H9 (cell line): ENCODE measurements around the gene DQX1. TPM values are rescaled to one million over a fixed set of nuclear protein-coding genes. Genes with fewer than 3 reads are reported as not detected.

ENCODE experiments used
- DNase-seq: peaks from one replicate; pipeline ENCODE4 v3.0.0-alpha.2; 2017
- H2AFZ ChIP-seq: one replicate; pipeline ENCODE4 v1.6.1; 2013; ENCODE audit warnings: mild to moderate bottlenecking, low read length, control low read depth, moderate library complexity
- H2AK5ac ChIP-seq: 2 replicates; pipeline ENCODE4 v1.6.1; 2013; ENCODE audit warnings: low read length, control low read depth, mixed read lengths; ENCODE audit not compliant: insufficient read length
- H2BK120ac ChIP-seq: one replicate; pipeline ENCODE4 v1.6.1; 2013; ENCODE audit warnings: low read depth, mild to moderate bottlenecking, low read length, control low read depth, inconsistent platforms; ENCODE audit not compliant: poor library complexity, severe bottlenecking
- H2BK12ac ChIP-seq: 2 replicates; pipeline ENCODE4 v1.6.1; 2013; ENCODE audit warnings: low read length, control low read depth, mixed read lengths, low read depth; ENCODE audit not compliant: insufficient read length
- H2BK15ac ChIP-seq: 2 replicates; pipeline ENCODE4 v1.6.1; 2013; ENCODE audit warnings: low read depth, low read length, control low read depth
- H2BK20ac ChIP-seq: one replicate; pipeline ENCODE4 v1.6.1; 2013; ENCODE audit warnings: low read depth, mild to moderate bottlenecking, low read length, control low read depth, inconsistent platforms; ENCODE audit not compliant: poor library complexity, severe bottlenecking
- H2BK5ac ChIP-seq: 2 replicates; pipeline ENCODE4 v1.6.1; 2013; ENCODE audit warnings: low read length, control low read depth, mixed read lengths; ENCODE audit not compliant: insufficient read length
- H3K14ac ChIP-seq: 2 replicates; pipeline ENCODE4 v1.6.1; 2013; ENCODE audit warnings: low read length, control low read depth; ENCODE audit not compliant: insufficient read depth
- H3K18ac ChIP-seq: 2 replicates; pipeline ENCODE4 v1.6.1; 2013; ENCODE audit warnings: low read depth, mild to moderate bottlenecking, mixed read lengths, low read length, control low read depth; ENCODE audit not compliant: insufficient read length
- H3K23ac ChIP-seq: 2 replicates; pipeline ENCODE4 v1.6.1; 2013; ENCODE audit warnings: low read length, control low read depth, mixed read lengths, low read depth; ENCODE audit not compliant: insufficient read length
- H3K23me2 ChIP-seq: 2 replicates; pipeline ENCODE4 v1.6.1; 2013; ENCODE audit warnings: low read depth, mild to moderate bottlenecking, mixed read lengths, low read length, control low read depth; ENCODE audit not compliant: insufficient read length, poor library complexity, severe bottlenecking
- H3K27ac ChIP-seq: 2 replicates; pipeline ENCODE4 v1.5.1; 2013; ENCODE audit warnings: low read length, control low read depth, mixed read lengths, low read depth; ENCODE audit not compliant: insufficient read length
- H3K27me3 ChIP-seq: 2 replicates; pipeline ENCODE4 v1.6.1; 2013; ENCODE audit warnings: low read length, control low read depth, inconsistent platforms; ENCODE audit not compliant: insufficient read depth
- H3K4ac ChIP-seq: 2 replicates; pipeline ENCODE4 v1.6.1; 2013; ENCODE audit warnings: low read depth, mild to moderate bottlenecking, control low read depth, inconsistent platforms, low read length, moderate library complexity
- H3K4me1 ChIP-seq: 2 replicates; pipeline ENCODE4 v1.6.1; 2013; ENCODE audit warnings: low read length, control low read depth, inconsistent platforms; ENCODE audit not compliant: insufficient read depth
- H3K4me2 ChIP-seq: 2 replicates; pipeline ENCODE4 v1.6.1; 2013; ENCODE audit warnings: low read length, control low read depth, mixed read lengths; ENCODE audit not compliant: insufficient read length, insufficient read depth
- H3K56ac ChIP-seq: 2 replicates; pipeline ENCODE4 v1.6.1; 2013; ENCODE audit warnings: low read depth, mild to moderate bottlenecking, mixed read lengths, low read length, control low read depth; ENCODE audit not compliant: insufficient read length
- H3K79me1 ChIP-seq: 2 replicates; pipeline ENCODE4 v1.6.1; 2013; ENCODE audit warnings: low read depth, mild to moderate bottlenecking, moderate library complexity, low read length, control low read depth, inconsistent platforms; ENCODE audit not compliant: insufficient read depth, poor library complexity, severe bottlenecking
- H3K79me2 ChIP-seq: 2 replicates; pipeline ENCODE4 v1.6.1; 2013; ENCODE audit warnings: low read length, control low read depth, inconsistent platforms; ENCODE audit not compliant: insufficient read depth
- H3K9ac ChIP-seq: 2 replicates; pipeline ENCODE4 v1.6.1; 2013; ENCODE audit warnings: low read length, control low read depth, mixed read lengths; ENCODE audit not compliant: insufficient read length; ENCODE audit errors: extremely low read depth
- H3K9me3 ChIP-seq: one replicate; pipeline ENCODE4 v1.6.1; 2013; ENCODE audit warnings: low read depth, low read length, inconsistent platforms; ENCODE audit not compliant: control insufficient read depth
- H3T11ph ChIP-seq: one replicate; pipeline ENCODE4 v1.6.1; 2013; ENCODE audit warnings: mild to moderate bottlenecking, low read length, control low read depth, inconsistent platforms
- H4K20me1 ChIP-seq: one replicate; pipeline ENCODE4 v1.6.1; 2013; ENCODE audit not compliant: control insufficient read depth, insufficient read length, insufficient read depth
- H4K5ac ChIP-seq: 2 replicates; pipeline ENCODE4 v1.6.1; 2013; ENCODE audit warnings: low read depth, mild to moderate bottlenecking, mixed read lengths, low read length, control low read depth; ENCODE audit not compliant: insufficient read length
- H4K8ac ChIP-seq: replicated peaks from 2 replicates; pipeline ENCODE4 v1.6.1; 2013; ENCODE audit warnings: low read length, control low read depth, mixed read lengths, low read depth; ENCODE audit not compliant: insufficient read length
- H4K91ac ChIP-seq: 2 replicates; pipeline ENCODE4 v1.6.1; 2013; ENCODE audit warnings: low read depth, mild to moderate bottlenecking, moderate library complexity, mixed read lengths, low read length, control low read depth; ENCODE audit not compliant: insufficient read length
- H3K27ac Mint-ChIP-seq, 3 experiments: 2 replicates in 2 of 3; 3 replicates in 1 of 3; pipeline ENCODE4 v1.8.0; 2020 to 2021; ENCODE audit warnings: mixed read lengths in 3 of 3, mild to moderate bottlenecking in 1 of 3, moderate library complexity in 1 of 3
- H3K27me3 Mint-ChIP-seq: 2 replicates; pipeline ENCODE4 v1.8.0; 2021; ENCODE audit warnings: low read depth, mild to moderate bottlenecking, moderate library complexity, mixed read lengths
- H3K36me3 Mint-ChIP-seq, 3 experiments: 2 replicates in 2 of 3; 3 replicates in 1 of 3; pipeline ENCODE4 v1.8.0; 2020 to 2021; ENCODE audit warnings: low read depth in 3 of 3, mixed read lengths in 3 of 3; ENCODE audit not compliant: insufficient read depth in 1 of 3
- H3K4me1 Mint-ChIP-seq, 2 experiments: 2 replicates each; pipeline ENCODE4 v1.8.0; 2020; ENCODE audit warnings: mixed read lengths in 2 of 2
- H3K4me3 Mint-ChIP-seq, 2 experiments: 2 replicates in 1 of 2; 3 replicates in 1 of 2; pipeline ENCODE4 v1.8.0; 2020 to 2021; ENCODE audit warnings: mild to moderate bottlenecking in 2 of 2, mixed read lengths in 2 of 2, moderate library complexity in 1 of 2
- H3K9me3 Mint-ChIP-seq, 2 experiments: 2 replicates in 1 of 2; 3 replicates in 1 of 2; pipeline ENCODE4 v1.8.0; 2020; ENCODE audit warnings: mild to moderate bottlenecking in 2 of 2, mixed read lengths in 2 of 2, moderate library complexity in 1 of 2
- CTCF ChIP-seq: fragments of 200-600 bp; sonication (generic); conservative IDR thresholded peaks from 3 replicates; pipeline ENCODE4 v1.8.0; 2021; ENCODE audit warnings: antibody characterized with exemption, mild to moderate bottlenecking
- WGBS: extraction: QIAGEN DNeasy Blood & Tissue Kit; methylation state at CpG from one replicate; pipeline ENCODE4 v1.1.7; 2013; ENCODE audit warnings: missing lambda C conversion rate, low lambda C conversion rate, mixed read lengths; ENCODE audit not compliant: insufficient read length; ENCODE audit errors: extremely low coverage; 5-methylcytosine and 5-hydroxymethylcytosine counted together
- total RNA-seq: library from RNA; stranded (reverse); gene quantifications from 2 replicates; pipeline ENCODE4 v1.2.1, GENCODE V29; 2021

Gene DQX1
- total RNA-seq, 1 experiment from 2014 or later, result 0.98 TPM

- no peak overlapping the region for H4K5ac ChIP-seq
- H3K18ac ChIP-seq, result no peak overlapping the region
- H3T11ph ChIP-seq, result no peak overlapping the region
- H4K8ac ChIP-seq, result no peak overlapping the region
- H3K79me1 ChIP-seq, result no peaks in the 10 kb centered on the region
- H3K4me2 ChIP-seq, result peak overlapping the region; percentile 54
- Mint-ChIP-seq H3K36me3 (peaks cover 24 to 33% (median 26%) of the 10 kb centered on the region in 3 experiments), H3K9me3 (peaks cover 2 to 5% of the 10 kb centered on the region in 2 experiments; a peak in 4 of 5 replicates), H3K27ac (no peak overlapping the region), H3K4me3 (peak overlapping the region; percentile 72 to 85), H3K27me3 (peaks cover 87% of the 10 kb centered on the region), H3K4me1 (peaks cover 59 to 71% of the 10 kb centered on the region in 2 experiments)
- H4K20me1 ChIP-seq, result no peaks in the 10 kb centered on the region
- H3K4ac ChIP-seq, result no peak overlapping the region
- no peak overlapping the region for H2AK5ac ChIP-seq
- H3K4me1 ChIP-seq, result peaks cover 4% of the 10 kb centered on the region; the same call in 1 of the 2 replicates
- H2BK5ac ChIP-seq, result no peak overlapping the region
- H4K91ac ChIP-seq, result no peak overlapping the region
- no peak overlapping the region for H2BK15ac ChIP-seq
- H3K9me3 ChIP-seq, result no peaks in the 10 kb centered on the region
- no peak overlapping the region for H3K27ac ChIP-seq
- H2BK12ac ChIP-seq, result no peak overlapping the region
- TF ChIP-seq CTCF, result no peak
- H3K23ac ChIP-seq, result no peak overlapping the region
- peaks cover 41% of the 10 kb centered on the region for H3K23me2 ChIP-seq
- no peak overlapping the region for H3K56ac ChIP-seq
- H2BK20ac ChIP-seq, result no peak overlapping the region
- peaks cover 80% of the 10 kb centered on the region for H3K27me3 ChIP-seq
- no peaks in the 10 kb centered on the region for H3K79me2 ChIP-seq
- no peak overlapping the region for H3K9ac ChIP-seq
- H2BK120ac ChIP-seq, result no peak overlapping the region
- no peak overlapping the region for H2AFZ ChIP-seq
- H3K14ac ChIP-seq, result no peak overlapping the region
- WGBS, result no CpG with 5 or more reads among the region's 32 CpGs
- DNase-seq, result no peak
These were observed 23.8 kb downstream of the DQX1 start for GRCh38 chr2:74502147-74502719.
